Fibroblast of peridontal ligament (primary cell): ENCODE data around the gene TANGO2.

Source experiments
- DNase-seq: peaks from one replicate; pipeline ENCODE4 v3.0.0-alpha.2; 2010; ENCODE audit errors: extremely low read depth

The TANGO2 gene

DNA sequence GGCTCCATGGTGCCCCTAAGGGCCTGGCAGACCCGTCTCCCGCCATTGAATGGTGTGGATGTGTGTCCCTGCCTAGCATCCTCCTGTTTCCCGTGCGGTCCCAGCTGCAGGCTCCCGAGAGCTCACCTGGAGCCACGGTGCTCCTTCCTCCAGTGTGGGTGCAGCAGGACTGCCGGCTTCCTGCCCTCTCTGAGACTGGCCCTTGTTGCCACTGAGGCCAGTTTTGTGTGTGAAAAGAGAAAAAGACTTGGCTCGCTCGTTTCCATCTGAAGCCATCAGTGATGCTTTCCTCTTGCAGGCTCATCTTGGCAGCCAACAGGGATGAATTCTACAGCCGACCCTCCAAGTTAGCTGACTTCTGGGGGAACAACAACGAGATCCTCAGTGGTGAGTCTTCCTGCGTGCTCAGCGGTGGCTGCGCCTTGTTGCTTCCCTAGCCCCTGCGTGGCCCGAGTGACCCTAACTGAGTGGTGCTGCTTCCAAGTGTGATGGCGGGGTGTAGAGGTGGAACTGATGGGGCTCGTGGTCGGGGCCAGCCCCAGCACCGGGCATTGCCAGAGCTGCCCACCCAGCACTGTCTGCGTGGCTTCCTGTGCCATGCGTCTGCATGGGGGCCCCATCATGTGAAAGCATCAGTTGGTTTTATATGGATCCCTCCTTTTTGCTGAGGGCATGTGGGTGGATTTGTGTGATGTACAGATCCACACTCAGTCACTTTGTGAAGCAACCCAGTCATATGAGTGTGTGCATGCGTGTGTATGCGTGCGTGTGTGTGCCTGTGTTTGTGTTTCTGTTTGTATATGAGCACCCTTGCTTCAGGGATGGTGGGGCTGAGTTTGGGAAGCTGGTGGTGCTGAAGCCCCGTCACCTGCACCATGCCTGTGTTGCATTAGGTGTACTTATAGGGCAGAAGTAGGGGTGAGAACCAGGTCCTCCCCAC is 22.4 kb downstream of the TANGO2 start:
- DNase-seq: no peak

DNA sequence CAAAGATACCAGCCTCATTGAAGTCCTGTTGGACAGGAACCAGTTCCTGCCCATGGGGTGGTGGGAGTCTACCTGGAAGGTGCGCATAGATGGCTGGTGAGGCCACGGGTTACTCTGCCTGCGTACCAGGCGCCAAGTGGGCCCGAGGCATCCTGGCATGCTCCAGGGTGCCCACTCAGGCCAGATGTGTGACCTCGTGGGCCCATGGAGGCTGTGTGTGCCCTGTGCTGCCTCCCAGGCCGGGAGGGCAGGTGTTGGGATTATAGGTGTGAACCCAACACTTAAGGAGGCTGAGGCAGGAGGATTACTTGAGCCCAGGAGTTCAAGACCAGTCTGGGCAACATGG is 23.1 kb downstream of the TANGO2 start:
- no peak for DNase-seq

DNA sequence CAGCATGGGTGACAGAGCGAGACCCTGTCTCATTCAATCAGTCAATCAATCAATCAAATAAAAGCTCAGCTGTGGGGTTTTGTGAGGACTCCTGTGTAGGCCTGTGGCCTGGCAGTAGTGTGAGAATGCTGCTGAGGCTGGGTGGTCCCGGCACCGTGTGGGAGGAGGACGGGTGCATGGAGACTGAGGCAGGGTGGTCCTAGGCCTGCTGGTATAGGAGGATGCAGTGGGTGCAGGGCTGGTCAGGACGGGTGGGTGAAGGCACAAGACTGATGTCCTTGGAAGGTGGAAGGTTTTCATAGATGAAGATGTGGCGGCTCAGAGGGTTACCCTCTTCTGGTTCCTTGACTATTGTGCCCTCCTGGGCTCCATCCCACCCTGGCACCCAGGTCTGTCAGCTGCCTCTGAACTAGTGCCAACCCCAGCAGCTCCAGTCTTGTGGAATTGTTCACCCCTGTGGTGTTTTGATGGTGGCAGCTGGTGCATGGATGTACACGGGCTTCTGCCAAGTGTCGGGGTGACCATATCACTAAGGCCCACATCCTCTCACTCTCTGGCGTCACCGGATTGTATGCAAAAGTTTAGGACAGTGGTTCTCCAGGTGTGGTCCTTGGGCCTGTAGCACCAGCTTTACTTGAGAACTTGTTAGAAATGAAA is 23.7 kb downstream of the TANGO2 start:
- DNase-seq: no peak

DNA sequence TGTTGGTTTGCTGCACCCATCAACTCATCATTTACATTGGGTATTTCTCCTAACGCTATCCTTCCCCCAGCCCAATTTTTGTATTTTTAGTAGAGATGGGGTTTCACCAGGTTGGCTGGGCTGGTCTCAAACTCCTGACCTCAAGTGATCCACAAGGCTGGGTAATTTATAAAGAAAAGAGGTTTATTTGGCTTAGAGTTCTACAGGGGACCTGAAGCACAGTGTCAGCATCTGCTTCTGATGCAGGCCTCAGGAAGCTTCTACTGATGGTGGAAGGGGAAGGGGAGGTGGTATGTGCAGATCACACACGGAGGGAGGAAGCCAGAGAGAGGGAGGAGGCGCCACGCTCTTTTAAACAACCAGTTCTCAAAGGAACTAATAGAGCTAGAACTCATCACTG is 25.8 kb downstream of the TANGO2 start:
- no peak for DNase-seq

DNA sequence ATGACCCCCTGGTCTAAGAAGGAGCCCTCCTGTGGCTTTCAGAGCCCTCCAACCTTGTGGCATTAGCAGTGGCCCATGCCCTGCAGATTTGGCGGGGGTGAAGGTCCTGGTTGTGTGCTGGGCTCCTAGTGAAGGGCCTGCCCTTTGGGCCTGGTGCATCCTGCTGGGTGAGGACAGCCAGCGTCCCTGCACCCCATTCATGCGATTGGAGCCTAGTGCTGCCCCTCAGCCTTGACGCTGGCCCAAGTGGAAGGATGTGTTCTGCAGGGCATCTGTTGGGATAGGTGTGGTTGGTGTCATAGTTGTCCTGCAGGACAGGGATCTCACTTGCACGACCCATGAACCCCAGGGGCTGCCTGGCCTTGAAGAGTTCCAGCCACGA is 31.0 kb downstream of the TANGO2 start:
- DNase-seq: no peak

DNA sequence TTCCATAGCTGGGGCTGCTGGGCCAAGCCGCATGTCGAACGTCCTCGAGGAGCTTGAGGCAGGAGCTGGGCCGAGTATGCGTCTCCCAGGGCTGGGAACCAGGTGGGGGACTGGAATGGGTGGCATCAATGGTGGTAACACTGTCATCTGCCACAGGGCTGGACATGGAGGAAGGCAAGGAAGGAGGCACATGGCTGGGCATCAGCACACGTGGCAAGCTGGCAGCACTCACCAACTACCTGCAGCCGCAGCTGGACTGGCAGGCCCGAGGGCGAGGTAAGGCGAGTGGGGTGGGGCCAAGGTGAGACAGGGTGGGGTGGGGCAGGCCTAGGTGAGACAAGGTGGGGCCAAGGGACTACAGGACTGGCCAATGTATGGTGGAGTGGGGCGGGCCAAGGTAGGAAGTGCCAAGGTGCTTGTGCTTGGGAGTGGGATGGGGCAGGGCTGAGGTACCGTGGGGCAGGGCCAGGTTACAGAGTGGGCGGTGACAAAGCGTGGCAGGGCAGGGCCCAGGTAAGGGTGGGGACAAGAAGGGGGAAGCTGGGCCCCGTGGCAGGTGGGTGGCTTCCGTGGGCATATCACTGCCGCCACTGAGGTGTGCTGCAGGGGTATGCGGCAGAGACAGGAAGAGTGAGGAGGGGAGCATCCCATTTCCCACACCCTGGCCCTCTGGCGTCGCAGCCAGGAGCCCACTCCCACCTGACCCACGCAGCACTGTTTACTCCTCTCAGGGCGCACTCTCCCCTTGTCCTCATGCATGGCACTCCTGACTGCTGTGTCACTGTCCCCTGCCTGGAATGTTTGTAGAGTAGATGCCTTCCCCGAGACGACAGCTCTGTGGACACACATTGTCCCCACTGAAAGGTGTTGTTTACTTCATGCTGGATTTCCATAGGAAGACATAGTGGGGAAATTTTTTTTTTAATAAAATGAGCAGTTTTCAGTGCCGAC is 31.7 kb downstream of the TANGO2 start:
- DNase-seq: no peak

DNA sequence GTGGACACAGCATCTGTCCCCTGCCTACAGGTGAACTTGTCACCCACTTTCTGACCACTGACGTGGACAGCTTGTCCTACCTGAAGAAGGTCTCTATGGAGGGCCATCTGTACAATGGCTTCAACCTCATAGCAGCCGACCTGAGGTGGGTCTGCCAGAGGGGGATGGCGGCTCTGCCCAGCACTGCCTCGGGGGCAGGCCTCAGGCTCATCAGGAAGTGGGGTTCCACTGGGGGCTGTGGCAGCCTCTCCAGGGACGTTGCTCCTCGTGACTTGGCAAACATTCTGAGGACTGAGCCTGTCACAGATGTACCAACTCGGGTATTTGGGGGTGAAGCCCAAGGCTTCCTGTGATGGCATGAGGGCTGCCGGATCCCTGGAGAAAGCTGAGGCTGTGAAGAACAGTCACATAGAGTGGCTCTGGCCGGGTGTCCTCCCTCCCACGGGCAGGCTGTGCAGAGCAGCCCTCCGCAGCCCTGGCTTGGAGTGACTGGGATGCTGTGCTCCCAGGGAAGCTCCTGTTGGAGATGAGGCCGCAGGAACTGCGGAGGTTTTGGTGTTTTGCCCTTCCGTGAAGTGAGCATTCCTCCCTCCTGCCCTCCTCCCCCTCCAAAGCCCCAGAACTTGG is 32.6 kb downstream of the TANGO2 start:
- no peak for DNase-seq

DNA sequence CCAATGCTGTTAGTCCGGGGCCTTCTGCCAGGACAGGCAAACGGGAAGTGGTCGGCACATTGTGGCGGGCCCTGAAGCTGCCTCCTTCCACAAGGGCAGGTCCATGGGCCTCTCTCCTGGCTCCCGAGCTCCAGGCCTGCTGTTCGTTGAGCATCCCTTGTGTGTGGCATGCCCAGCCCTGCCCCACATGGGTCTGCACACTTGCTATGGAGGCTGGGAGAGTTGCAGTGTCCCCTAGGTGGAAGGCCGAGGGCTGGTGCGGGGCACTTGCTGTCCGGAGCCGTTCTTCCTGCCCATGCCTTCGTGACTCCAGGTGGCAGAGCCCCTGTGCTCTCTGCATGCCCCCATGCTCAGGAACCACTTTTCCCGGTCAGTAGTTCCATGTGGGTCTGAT is 33.1 kb downstream of the TANGO2 start:
- no peak for DNase-seq

DNA sequence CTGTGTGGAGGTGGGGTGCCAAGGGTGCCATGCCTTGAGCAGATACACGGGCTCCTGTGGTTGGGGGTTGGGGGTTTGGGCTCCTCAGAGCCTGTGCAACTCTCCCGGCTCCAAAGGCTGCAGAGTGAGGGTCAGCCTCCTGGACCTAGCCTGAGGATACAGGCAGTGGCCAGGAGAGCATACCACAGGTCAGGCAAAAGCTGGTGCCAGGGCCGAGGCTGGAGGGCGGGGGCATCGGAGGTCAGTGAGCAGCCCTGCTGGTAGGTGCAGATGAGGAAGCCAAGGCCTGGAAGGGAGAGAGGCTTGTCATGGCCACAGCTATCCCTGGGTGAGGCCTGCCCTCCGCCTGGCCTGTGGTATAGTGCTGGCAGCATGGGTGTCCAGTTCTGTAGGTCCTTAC is 33.6 kb downstream of the TANGO2 start:
- no peak for DNase-seq

DNA sequence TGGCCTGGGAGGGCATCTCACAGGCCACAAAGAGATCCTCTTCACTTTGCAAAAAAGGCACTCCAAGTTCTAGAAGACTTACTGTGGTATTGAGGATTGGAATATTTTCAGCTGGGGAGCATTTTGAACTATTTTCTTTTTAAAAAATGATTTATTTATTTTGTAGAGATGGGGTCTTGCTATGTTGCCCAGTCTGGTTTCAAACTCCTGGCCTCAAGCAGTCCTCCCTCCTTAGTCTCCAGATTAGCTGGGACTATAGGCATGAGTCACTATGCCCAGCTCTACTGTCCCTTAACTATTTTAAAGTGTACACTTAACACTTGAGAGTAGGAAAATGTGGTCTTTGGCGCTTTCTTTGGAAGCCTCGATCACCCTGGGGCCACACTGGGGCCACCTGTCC is 34.2 kb downstream of the TANGO2 start:
- DNase-seq: no peak

DNA sequence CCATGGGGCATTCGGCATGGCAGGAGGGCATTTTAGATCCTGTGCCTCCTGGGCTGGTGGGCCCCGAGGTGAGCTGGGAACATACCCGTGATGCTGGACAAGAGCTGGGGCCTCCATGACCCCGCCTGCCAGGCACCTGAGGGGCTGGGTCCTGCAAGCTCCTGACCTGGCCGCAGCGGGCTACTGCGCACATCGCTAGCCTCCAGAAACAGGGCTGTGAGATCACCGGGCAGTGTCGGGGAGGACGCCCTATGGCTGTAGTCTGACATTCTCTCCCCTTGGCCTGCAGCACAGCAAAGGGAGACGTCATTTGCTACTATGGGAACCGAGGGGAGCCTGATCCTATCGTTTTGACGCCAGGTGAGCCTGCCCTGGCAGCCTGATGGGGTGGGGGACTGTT is 34.7 kb downstream of the TANGO2 start:
- DNase-seq: no peak

DNA sequence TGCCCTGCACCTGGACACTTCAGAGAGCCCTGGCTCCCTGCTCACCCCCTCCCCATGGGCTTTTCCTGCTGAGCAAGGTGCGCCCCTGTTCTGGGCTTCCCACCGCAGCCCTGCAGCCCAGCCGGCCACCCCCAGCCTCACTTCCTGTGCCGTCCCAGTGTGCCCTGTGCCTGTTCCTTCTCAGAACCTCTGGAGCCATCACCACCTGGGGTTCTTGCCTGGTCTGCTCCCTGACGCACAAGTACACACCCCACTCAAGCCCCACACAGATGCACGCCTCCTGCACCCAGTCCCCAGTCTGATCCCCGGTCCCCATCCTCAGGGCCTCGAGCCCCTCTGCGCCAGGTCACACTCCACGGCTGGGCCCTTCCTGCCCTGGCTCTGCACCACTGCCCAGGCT is 35.3 kb downstream of the TANGO2 start:
- no peak for DNase-seq

DNA sequence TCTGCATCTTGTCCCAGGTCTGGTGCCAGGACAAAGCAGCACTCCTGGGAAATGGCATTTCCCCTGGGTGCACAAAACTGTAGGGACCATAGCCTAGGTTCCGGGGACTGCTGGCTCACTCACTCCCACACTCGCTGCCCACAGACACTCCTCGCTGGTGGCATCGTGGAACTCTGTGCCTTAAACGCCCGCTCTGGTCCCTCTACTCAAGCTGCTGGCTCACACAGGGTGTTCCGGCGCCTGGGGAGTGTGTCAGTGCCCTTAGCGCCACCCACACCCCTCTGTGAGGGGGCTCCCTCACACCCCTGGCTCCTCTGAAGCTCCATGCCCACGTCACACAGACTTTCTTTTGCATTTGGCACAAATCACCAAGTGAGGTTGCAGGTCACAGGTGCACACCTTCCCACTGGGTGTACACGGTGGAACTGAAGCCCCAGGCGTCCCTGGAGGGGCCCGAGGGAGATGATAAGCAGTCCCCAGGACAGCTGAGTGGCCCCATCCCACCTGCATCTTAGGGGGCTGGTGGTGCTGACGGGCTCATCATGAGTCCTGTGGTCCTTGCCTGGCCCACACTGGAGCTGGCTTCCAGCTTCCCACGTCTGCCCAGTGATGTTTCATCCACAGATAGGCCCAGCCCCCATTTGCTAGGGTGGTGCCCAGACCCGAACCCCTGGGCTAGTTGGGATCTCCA is 35.9 kb downstream of the TANGO2 start:
- no peak for DNase-seq

DNA sequence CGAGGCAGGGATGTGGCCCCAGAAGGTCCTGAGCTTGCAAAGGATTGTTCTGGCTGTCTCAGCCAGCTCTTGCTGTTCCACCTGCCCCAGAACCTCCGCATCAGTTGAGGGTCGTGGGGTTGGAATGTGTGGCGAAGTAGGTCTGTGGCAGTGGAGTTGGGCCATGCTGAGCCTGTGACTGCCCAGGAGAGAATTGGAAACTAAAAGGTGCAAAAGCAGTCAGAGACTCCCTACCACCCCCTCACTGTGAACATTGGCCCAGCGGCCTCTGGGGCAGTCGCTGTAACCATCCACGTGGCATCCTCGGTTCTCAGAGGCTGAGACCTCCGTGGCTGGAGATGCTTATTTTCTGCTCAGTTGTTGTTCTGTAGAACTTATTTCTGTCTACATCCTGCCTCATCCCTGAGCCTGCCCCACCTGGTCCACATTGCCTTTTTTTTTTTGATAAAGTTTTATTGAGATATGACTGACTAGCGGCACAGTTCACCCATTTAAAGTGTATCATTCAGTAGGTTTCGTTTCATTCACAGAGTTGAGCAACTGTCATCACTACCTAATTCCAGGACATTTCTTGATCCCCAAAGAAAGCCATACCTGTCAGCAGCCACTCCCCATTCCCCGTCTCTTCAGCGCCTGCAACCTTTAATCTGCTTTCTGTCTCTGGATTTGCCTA is 36.8 kb downstream of the TANGO2 start:
- no peak for DNase-seq

DNA sequence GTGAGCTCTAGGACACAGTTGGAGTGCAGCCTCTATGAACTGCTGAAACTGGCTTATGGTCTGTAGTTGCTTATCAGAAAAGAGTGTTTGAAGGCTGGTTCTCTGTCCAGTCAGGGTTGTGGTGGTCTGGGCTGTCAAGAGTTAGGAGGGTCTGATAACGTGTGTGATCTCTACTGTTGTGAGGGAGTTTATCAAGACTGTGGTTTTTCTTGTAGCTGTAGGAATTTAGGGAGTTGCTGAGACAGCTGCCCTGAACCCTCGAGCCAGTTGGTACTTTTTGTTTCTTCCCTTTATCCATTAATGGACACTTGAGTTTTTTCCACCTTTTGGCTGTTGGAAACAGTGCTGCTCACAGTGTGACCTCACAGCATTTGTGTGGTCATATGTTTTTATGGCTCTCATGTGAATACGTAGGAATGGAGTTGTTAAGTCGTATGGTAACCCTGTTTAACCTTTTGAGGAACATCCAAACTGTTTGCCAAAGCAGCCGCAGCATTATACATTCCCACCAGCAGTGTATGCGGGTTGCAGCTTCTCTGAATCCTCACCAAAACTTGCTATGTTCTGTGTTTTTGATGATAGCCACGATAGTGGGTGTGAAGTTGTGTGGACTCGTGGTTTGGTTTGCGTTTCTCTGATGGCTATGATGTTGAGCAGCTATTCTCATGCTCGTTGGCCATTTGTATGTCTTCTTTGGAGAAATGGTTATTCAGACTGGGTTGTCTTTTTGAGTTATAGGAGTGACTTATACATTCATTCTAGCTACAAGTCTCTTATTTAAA is 38.3 kb downstream of the TANGO2 start:
- no peak for DNase-seq

DNA sequence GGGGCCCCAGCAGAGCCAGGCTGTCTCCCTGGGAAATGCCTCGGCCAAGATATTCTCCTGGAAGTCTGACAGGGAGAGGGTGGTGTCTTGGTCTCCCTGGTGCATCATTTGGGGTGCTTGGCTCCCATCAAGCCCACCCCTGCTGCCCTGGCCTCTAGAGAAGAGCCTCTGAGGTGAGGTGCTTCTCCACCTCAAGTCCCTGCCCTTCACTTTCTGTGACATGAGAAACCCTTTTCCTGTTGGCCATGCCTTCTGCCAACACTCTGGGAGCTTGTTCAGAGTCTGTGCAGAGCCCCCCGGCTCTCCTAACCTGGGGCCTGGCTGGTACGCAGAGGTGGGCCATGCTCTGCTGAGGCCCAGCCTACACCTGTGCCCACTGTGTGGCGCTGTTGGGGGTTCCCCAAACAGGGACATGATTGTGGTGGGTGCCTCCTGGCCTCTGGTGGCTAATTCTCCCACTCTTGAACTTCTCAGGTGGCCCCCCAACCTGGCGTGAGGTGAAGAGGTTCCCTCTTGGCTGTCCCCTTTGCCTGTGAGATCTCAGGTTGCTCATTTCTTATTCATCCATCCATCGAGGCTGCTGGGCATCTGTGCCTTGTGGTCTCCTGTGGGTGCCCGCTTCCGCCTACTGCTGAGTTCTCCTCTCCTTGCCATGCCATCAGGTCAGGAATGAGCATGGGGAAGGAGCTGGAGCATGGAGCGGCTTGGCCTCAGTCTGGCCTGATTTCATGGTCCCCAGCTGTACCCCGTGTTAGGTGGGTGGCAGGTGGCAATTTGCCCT is 40.0 kb downstream of the TANGO2 start:
- no peak for DNase-seq

DNA sequence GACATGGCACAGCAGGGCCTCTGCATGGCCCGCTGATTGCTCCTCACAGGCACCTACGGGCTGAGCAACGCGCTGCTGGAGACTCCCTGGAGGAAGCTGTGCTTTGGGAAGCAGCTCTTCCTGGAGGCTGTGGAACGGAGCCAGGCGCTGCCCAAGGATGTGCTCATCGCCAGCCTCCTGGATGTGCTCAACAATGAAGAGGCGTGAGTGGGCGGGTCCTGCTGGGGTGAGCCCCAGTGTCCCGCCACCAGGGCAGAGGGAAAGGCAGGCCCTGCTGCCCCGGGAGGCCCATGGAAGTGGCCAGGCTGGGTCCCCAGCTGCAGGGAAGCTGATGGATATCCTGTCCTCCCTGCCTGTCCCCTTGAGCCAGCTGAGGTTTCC is 40.6 kb downstream of the TANGO2 start:
- DNase-seq: no peak

DNA sequence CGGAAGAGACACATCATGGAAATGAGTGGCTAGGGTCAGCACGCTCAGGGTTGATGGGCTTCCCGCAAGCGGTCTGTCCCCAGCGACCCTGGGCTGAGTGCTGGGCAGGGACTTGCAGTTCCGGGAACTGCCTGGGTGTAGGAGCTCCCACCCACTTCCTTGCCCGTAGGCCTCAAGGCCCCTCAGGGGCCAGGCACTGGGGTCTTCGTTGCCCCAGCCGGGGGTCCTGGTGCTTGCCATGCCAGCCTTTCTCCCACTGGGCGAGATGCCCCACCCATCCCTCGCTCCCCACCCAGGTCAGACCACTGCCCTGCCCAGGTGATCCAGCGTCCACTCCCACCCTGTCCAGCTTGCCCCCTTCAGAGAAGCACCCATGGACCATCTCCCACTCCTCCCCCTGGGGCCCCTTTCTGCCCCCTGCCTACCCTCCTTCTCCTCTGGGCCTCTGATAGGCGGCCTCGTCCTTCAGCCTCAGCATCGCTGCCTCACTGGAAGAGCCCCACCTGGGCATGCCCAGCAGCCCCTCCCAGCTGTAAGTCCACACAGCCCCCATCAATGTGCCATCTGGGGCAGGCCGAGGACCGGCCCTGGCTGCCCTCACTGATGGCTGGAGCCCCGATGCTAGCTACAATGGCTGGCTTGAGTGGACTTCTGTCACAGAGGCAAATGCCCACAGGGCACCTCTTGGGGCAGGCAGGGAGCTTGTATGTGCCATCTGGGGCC is 41.3 kb downstream of the TANGO2 start:
- DNase-seq: no peak

DNA sequence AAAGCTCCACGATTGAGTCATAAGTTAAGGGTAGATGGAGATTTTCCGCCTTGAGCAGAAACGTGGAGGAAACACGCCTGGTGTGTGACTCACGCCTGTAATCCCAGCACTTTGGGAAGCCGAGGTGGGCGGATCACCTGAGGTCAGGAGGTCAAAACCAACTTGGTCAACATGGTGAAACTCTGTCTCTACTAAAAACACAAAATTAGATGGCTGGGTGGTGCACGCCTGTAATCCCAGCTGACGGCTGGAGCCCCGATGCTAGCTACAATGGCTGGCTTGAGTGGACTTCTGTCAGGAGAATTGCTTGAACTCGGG is 41.8 kb downstream of the TANGO2 start:
- DNase-seq: no peak
